DND-41 (cell line): Measurements from ENCODE around the gene AKIRIN2.

ENCODE experiments used
- EZH2 ChIP-seq: IDR thresholded peaks from 3 replicates; pipeline ENCODE4 v1.6.1; 2012; ENCODE audit warnings: borderline replicate concordance, low read depth, mild to moderate bottlenecking, moderate library complexity, low read length, inconsistent platforms; ENCODE audit not compliant: severe bottlenecking
- TF ChIP-seq, protein P1 (sequence below): IDR thresholded peaks from 2 replicates; pipeline ENCODE4 v1.5.1; 2012; ENCODE audit warnings: borderline replicate concordance, low read length, moderate library complexity, mild to moderate bottlenecking; ENCODE audit not compliant: poor library complexity, severe bottlenecking; ENCODE audit errors: extremely low read depth

GRCh38 chr6:87664921-87665485, 37.0 kb downstream of the AKIRIN2 start:
- TF ChIP-seq, protein P1, sequence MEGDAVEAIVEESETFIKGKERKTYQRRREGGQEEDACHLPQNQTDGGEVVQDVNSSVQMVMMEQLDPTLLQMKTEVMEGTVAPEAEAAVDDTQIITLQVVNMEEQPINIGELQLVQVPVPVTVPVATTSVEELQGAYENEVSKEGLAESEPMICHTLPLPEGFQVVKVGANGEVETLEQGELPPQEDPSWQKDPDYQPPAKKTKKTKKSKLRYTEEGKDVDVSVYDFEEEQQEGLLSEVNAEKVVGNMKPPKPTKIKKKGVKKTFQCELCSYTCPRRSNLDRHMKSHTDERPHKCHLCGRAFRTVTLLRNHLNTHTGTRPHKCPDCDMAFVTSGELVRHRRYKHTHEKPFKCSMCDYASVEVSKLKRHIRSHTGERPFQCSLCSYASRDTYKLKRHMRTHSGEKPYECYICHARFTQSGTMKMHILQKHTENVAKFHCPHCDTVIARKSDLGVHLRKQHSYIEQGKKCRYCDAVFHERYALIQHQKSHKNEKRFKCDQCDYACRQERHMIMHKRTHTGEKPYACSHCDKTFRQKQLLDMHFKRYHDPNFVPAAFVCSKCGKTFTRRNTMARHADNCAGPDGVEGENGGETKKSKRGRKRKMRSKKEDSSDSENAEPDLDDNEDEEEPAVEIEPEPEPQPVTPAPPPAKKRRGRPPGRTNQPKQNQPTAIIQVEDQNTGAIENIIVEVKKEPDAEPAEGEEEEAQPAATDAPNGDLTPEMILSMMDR = no peak
- TF ChIP-seq EZH2 = no peak
